Activated T-cell treated with anti-CD3 and anti-CD28 coated beads for 1 hour (primary cell): ENCODE measurements around the gene CLCNKB.
A peak's percentile ranks its signal among the peaks of the same experiment; 100 is the strongest.

Experiments
- DNase-seq: peaks from one replicate; pipeline ENCODE4 v3.0.0-alpha.2; 2020; ENCODE audit warnings: low read depth

Gene CLCNKB

DNA sequence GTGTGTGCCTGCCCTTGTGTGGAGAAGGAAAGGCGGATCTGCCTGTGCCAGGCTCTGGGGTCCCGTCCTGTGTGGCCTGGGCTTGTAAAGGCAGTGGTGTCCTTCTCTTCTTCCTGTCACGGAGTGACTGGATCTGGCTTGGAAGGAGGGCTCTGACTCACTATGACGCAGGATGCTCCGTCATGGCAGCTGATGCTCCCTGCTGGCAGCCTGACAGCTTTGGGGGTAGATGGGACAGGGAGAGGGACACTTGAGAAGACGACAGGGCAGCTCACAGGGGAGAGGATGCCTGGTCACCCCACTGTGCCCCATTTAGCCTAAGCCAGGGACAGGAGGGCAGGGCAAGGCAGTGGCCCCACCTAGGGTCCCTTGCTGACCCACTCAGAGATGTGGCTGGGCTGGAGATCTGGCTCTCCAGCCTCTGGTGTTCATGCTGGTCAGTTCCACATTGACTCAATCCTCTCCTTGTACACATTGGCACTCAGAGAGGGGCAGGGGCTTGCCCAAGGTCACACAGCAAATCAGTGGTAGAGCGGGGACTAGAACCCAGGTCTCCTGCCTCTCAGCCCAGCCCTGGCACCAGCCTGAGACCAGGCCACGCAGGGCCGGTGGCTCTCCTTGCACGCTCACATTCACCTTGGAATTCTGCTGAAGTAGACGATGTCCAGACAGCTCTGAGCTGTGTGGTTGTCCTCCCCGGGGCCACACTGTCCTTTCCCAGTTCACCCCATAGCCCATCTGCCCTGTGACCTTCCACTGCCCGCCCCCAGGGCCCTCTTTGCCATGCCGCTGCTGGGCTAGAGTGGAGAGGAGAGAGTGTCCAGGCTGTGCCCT is 32.7 kb downstream of the CLCNKB start:
- no peak for DNase-seq

DNA sequence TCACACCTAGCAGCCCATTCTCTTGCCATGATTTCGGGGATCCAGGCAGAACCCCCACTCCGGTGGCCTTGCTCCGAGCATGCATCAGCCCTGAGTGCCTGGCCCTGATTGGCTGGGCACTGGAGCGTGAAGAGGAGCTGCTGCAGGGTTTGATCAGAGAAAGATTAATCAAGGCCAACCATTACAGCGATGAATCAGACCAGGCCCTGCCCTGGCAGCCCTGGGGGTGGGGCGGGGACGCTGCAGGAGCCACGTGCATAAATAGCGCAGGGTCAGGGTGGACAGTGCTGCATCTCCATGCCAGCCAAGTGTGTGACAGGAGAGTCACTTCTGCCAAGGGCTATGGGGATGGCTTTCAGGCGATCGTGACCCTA is 33.3 kb downstream of the CLCNKB start:
- no peak for DNase-seq

DNA sequence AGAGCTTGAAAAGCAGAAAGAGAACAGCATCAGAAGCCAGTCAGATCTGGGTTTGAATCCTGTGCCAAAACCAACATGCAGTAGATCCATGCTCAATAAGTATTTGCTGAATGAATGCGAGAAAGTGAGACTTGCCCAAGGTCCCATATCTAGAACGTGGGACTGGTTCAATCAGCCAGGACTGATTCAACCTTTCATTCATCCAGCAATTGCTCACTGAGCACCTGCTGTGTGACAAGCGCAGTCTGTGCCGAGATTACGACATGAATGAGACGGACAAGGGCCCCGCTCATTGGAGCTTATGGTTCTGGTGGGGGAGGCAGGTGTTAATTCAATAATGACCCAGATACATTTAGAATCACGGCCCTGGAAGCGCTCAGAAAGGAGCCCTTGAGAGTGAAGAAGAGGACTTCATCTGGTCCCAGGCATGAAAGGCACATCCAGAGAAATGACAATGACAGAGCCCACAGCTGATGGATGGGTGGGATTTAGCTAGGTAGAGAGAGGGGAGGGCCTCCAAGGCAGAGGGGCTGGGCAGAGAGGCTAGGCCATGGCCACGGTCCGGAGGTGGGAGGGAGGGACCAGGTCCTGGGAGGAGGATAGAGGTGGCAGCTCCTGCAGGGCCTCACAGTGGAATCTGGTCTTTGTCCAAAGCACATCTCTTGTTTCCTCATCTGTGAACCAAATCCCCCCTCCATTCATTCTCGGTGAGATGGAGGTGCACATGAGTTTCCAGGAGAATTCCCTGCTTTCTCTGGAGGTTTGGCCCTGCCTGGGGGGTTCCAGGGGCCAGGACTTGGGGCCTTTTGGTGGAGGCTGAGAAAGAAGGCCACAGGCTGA is 34.0 kb downstream of the CLCNKB start:
- no peak for DNase-seq

DNA sequence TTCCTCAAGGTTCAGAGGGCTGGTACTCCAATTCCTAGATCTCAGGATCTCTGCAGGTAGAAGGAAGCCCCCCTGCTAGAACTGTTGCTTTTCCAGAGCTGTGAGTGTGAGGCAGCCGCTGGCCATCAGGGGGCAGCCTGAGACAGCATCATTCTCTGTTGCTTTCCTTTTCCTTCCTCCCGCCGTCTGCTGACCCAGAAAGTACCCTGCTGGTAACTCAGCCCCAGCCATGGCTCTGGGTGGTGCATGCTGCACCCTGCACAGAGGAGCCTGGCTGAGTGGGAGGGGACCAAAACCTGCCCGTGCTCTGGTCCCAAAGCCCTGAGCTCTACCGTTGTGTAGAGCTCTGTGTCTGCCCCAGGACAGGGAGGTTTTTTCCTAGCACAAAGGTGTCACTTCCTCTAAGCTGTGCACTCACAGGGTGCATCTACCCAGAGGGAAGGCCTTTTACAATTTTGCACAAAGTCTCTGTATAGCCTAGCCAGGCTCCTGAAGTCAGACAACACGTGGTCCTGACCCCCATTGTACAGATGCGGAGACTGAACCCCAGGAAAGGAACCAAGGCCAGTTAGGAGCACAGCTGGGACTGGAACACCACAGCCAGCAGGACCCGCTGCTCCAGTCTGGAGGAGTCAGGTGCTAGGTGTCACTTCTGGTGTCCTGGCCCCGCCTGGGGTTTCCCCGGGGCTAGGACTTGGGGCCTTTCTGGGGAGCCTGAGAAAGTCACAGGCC is 35.5 kb downstream of the CLCNKB start:
- peak; percentile 65 for DNase-seq

DNA sequence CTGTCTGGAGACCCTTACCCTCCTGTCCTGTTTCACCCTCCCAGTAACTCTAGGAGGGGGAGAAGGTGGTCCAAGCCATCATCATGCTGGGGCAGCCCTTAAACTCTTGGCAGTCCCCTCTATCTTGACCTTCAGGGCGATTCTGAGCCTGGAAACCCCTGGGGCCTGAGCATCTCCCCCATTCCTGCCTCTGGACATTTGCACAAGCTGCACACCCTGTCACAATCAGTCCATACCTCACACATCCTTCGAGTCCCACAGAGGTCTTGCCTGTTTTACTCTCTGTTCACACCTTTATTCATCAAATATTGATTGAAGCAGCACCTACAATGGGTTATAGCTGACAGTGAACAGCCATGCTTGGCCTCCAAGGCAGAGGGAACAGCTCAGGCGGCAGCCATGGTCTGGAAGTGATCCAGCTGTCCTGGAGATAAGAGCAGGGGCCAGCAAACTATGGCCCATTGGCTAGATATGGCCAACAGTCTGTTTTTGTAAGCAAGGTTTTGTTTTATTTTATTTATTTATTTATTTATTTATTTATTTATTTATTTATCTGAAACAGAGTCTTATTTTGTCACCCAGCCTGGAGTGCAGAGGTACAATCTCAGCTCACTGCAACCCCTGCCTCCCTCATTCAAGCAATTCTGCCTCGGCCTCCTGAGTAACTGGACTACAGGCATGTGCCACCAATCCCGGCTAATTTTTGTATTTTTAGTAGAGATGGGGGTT is 37.0 kb downstream of the CLCNKB start:
- DNase-seq: no peak

DNA sequence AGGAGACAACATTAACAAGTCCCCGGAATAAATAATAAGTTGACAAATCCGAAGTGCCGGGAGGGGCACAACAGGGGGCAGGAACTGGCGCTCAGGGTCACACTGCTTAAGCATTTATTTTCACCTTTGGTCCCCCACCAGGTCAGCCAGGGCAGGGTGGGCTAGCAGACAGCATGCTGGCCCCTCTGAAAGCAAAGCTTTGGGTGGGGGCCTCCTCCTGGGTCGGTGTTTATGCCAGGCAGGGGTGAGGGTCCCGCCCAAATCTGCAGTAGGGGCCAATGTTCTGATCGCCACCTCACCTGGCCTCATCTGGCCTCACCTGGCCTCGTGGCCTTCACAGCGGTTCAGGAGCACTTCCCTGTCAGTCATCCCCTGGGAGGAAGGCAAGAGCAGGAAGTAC is 38.1 kb downstream of the CLCNKB start:
- DNase-seq: no peak

DNA sequence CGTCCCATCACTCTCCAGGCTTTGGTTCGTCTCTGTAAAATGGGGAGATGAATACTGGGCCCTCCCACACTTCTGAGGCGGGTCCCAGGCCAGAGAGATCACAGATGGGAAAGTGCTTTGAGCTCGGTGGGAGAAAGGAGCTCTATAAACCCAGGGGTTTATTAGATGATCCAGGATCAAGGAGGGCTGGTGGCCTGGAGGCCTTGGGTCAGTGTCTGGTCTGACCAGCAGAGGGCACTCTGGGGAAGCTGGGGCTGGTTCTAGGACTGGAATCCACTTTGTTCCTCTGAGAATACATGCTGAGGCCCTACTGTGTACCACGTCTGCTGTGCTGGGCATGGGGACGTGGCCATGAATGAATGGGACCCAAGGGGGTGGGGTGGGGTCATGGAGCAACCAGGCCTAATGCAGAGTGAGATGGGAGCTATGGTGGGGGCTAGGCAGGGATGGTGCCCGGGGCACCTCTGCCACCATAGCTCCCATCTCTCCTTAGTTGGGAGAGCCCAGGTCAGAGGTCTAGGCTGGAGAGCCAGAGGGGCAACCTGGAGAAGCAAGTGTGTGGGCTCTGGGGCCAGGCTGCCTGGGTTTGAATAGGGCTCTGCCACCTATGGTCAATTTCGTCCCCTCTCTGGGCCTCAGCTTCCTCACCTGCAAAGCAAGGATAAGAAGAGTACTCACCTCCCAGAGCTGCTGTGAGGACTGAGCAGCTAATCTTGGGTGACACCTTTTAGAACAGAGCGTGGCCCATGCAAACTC is 38.9 kb downstream of the CLCNKB start:
- DNase-seq: peak; percentile 39

DNA sequence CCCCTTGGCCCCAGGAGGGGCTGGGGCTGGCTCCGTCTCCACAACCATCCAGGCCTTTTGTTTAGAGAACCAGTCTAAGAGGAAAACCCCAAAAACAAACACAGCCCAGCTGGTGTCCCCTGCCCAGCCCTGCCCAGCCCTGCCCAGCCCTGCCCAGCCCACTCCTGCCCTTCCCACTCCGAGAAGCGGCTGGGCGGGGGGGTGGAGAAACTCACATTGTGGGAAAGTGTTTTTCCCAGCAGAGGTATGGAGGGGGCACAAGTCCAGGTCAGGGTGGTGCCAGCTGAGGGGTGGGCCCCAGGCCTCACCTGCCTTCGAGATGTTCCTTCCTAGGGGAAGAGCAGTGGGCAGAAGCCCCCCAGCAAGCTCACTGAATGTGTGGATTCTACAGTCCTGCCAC is 39.9 kb downstream of the CLCNKB start:
- no peak for DNase-seq

DNA sequence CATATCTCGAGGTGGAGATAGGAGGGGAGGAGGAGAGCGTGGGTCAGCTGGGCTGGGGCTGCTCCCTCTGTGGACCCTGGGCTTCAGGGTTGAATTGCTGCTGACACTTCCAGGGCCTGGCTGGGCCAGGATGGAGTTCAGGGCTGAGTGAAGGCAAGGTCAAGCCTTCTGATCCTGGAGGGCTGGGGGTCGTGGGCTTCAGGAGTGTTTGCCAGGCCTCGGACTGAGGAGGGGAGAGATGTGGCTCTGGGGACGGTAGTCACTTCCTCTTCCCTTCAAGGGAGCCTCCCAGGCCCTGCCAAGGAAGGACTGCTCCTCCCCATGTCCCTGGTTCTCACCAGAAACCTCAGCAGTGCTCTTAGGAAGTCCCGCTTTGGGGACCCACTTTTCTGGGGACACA is 41.9 kb downstream of the CLCNKB start:
- no peak for DNase-seq

DNA sequence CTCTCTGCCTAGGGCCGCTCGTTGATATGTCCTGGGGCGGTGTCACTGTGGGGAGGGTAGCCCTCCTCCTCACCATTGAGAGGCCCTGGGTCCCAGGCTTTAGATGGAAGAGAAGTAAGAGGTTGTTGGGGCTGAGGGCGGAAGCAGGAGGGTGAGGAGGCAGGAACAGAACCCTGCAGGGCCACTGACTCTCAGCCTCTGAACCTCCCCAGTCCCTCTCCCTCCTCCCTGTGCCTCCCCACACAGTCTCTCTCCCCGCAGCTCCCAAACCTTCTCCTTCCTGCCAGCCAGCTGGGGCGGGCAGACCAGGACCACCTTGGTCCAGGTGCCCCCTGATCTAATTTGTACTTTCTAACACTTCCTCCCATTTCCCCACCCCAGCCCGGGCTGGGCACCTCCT is 44.2 kb downstream of the CLCNKB start:
- DNase-seq: no peak

DNA sequence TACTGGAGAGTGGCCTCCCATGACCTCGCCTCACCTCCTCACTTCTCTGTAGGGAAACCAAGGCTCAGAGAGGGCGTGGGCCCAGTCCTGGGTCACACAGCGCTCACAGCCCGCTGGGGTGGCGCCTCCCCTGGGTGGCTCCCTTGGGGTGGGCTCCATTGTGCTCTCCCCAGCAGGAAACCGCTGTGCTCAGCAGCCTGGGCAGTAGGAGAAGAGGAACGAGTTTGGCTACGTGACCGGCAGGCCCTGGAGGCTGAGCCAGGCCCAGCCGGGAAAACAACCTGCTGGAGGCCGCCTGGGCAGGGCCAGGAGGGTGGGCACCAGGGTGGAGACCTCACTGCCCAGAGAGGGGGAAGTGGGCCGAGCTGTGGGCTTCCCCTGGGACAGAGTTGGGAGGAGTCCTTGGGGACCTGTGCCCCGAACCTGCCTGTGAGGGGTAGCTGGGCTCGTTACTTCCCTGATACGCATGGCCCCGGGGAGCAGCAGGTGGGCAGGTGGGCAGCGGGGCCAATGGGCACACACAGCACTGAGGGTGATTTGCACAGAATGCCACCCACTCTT is 44.8 kb downstream of the CLCNKB start:
- DNase-seq: no peak

DNA sequence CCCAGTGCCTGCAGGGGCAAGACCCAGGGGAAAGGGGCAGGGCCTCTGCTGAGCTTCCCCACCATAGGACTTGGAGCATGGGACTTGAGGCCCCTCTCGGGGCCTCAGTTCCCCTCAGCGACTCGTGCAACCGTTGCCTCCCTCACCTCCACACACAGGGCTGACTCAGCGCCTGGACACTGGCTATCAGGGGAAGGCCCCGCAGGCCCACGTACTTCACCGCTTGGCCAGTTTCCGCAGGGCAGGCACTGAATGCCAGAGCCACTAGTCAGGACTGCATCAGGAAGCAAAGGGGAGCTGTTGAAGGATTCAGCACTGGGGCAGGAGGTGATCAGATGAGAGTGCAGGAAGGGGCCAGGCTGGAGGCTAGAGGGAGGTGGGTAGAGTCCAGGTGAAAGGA is 45.4 kb downstream of the CLCNKB start:
- no peak for DNase-seq

DNA sequence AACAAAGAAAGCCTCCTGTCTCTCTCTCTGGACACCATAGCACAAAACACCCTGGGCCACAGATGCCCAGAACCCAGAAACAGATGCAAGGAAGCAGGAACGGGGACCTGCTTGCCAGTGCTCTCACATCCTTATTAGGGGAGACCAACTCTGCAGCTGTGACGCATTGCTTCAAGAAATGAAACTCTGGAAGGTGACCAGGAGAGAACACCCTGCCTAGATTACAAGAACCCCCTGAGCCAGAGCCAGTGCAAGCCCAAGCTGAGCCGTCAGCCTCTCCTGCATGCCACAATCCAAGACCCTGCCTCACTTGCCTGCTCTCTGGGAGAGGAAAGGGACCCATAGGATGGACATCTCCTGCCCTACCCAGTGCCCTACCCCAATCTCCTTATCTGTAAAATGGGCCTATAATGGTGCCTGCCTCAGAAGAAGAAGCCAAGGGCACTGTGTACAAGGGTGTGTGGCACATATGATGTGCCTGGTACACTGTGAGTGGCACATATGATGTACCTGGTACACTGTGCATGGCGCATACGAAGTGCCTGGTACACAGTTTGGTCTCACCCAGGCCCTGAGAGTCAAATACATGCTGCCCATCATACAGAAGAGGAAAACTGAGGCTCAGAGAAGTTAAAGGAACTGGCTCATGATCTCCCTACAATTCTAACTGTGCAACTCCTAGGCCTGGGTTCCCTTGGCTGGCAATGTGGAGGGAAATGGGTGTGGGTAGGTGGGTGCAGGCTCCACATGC is 46.7 kb downstream of the CLCNKB start:
- DNase-seq: no peak

DNA sequence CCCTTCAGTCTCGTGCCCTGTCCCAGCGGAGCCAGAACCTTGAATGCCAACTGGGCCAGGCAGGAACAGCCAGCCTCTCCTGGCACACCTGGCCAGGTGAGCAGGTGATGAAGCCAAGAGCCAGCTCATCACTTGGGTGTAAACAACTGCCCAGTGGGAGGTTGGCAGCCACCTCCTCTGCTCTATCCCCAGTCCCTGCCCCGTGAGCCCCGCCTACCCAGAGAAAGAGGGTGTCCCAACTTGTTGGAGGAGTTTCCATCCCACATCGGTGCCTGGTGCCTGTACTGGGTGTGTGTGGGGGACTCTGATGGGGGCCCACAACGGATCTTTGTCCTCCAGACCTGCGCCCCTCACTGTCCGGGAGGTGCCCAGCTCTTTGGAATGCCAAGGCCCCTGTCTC is 47.7 kb downstream of the CLCNKB start:
- no peak for DNase-seq

DNA sequence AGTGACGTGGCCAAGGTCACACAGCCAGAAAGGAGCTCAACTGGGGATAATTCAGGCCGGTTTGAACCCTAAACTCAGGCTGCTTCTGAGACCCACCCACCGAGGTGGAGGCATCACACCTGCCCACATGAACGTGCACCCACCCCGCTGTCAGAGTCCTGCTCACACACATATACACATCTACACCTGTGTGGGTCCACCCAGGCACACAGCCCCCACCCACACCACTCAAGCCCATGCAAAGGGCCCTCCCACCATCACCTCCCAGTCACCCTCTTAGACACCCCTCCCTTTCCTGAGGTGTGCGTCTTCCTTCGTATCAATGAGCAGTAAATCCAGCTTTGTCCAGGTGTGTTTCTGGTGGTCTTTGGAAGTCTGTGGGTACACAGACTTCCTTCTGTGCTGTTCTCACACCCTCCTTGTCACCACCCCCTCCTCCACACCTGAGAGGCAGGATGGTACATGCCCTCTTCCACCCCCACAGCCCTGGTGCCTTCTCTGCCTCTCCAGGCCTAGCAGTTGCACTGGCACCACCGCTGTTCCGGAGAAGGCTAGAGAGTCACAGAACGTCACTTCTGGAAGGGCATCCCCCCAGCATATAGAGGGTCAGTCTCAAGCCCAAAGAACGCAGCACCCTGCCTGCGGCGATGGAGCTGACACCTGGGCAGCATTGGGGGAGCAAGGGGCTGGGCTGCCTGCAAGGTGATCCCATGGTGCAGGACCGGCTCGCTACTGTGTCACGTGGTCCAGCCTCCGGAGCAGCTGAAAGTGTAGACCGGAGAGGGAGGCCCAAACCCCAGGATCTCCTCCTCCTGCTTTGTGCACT is 48.7 kb downstream of the CLCNKB start:
- DNase-seq: no peak

DNA sequence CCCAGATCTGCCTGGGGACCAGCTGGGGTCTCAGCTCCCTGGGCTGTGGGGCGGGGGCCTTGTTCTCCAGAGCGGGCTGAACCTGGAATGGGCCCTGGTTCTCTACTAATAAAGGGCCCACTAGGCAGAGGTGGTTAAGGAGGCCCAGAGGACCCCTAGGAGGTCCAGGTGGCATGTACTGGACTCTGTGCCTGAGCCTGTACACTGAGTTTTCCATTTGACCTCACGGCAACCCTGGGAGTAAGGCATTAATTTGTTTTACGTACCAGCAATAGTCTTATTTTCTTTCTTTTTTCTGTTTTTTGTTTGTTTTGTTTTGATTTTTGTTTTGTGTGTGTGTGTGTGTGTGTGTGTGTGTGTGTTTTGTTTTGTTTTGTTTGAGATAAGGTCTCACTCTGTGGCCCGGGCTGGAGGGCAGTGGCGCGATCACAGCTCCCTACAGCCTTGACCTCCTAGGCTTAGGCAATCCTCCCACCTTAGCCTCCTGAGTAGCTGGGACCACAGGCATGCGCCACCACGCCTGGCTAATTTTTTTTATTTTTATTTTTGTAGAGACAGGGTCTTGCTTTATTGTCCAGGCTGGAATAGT is 49.4 kb downstream of the CLCNKB start:
- no peak for DNase-seq

DNA sequence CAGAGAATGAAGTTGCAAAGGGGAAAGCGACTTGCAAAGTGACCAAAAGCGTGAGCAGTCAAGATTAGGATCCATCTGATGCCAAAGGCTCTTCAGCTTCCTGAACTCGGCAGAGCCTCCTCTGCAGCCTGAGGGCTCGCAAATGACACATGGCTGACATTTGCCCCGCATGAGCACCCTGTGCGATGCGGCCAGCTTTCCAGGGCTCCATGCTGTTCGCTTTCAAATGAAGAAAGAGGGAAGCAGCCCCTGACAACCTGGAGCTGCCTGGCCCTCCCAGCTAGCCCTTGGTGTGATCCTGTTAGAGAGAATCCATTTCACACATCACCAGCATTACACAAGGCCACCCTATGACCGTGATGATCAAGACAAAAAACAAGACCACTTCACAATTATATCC is 50.0 kb downstream of the CLCNKB start:
- no peak for DNase-seq

DNA sequence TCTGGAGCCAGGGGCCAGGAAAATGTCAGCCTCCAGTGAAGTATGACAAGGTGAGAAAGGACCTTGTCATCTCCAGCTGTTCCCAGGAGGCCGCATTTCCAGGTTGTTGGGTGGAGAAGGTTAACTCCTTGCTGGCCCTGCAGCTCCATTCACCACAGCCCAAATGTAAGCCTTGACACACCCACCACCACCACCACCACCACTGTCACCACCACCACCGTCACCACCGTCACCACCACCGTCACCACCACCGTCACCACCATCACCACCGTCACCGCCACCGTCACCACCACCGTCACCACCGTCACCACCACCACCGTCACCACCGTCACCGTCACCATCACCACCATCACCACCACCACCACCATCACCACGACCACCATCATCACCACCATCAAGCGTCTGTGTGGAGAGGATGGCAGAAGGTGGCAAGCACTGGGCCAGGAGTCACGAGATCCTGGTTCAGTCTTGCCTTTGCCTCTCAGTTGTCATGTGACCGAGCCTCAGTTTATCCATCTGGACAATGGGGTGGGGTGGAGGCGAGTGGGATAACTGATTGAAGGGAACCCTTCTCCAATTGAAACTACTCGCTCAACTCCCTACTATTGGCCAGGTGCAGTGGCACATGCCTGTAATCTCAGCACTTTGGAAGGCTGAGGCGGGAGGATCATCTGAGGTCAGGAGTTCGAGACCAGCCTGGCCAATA is 51.0 kb downstream of the CLCNKB start:
- DNase-seq: no peak
